GM18858 (cell line): ENCODE results near the gene WDR55.
"Not testable (repeated sequence)": the region's sequence is repeated elsewhere in the genome, so short reads cannot be mapped to it uniquely, and the experiment has no call there.

Experiments
- ATAC-seq: cut with Tn5 transposase; IDR thresholded peaks from one replicate; pipeline ENCODE4 v1.9.1; 2021; ENCODE audit not compliant: unreplicated experiment

The WDR55 gene

GRCh38 chr5:140642718-140643117, 22.0 kb upstream of the WDR55 start:
- ATAC-seq, result no peak

GRCh38 chr5:140647042-140647419, 17.7 kb upstream of the WDR55 start:
- ATAC-seq, result peak; percentile 19

- no peak for ATAC-seq
Observed at GRCh38 chr5:140658870-140659269, 5.8 kb upstream of the WDR55 start.

GRCh38 chr5:140660371-140660770, 4.3 kb upstream of the WDR55 start:
- not testable (repeated sequence) for ATAC-seq

- no peak for ATAC-seq
Observed at GRCh38 chr5:140664030-140664358, 710 bp upstream of the WDR55 start.

- ATAC-seq, result not testable (repeated sequence)
Observed at GRCh38 chr5:140671035-140671434, 6.3 kb downstream of the WDR55 start.

- no peak for ATAC-seq
Observed at GRCh38 chr5:140671472-140672125, 6.9 kb downstream of the WDR55 start.

GRCh38 chr5:140672455-140673186, 7.9 kb downstream of the WDR55 start:
- ATAC-seq, result no peak

- ATAC-seq, result no peak
Observed at GRCh38 chr5:140673187-140673976, 8.7 kb downstream of the WDR55 start, which contains the start of gene DND1. Gene DND1 (minus strand): TSS chr5:140673576. CDS start chr5:140673542, 34 bp downstream.

GRCh38 chr5:140674211-140674610, 9.5 kb downstream of the WDR55 start:
- ATAC-seq, result no peak

GRCh38 chr5:140674629-140675028, 9.9 kb downstream of the WDR55 start:
- ATAC-seq, result no peak

GRCh38 chr5:140677947-140678346, 13.2 kb downstream of the WDR55 start:
- peak; percentile 42 for ATAC-seq

GRCh38 chr5:140678993-140679392, 14.3 kb downstream of the WDR55 start:
- no peak for ATAC-seq

- ATAC-seq, result no peak
Observed at GRCh38 chr5:140690376-140690932, 25.8 kb downstream of the WDR55 start.

GRCh38 chr5:140690941-140691924, 26.5 kb downstream of the WDR55 start, which contains the start of the genes HARS1 and HARS2:
Gene HARS1 (minus strand): TSS chr5:140691370. CDS start chr5:140691304, 66 bp downstream.
Gene HARS2 (plus strand): TSS chr5:140691455. CDS start chr5:140691649, 194 bp downstream.
- ATAC-seq, result peak; percentile 93

- no peak for ATAC-seq
Observed at GRCh38 chr5:140694276-140694675, 29.6 kb downstream of the WDR55 start.

- no peak for ATAC-seq
Observed at GRCh38 chr5:140696891-140697492, 32.3 kb downstream of the WDR55 start.

- ATAC-seq, result peak; percentile 89
Observed at GRCh38 chr5:140700177-140701144, 35.8 kb downstream of the WDR55 start, which contains the start of gene ZMAT2. Gene ZMAT2 (plus strand): TSS chr5:140700447. CDS start chr5:140700461, 14 bp downstream.
